HG03060 (cell line): ENCODE data around the gene GGNBP2.
"Not testable (repeated sequence)": the region's sequence is repeated elsewhere in the genome, so short reads cannot be mapped to it uniquely, and the experiment has no call there.

Experiments
- ATAC-seq: cut with Tn5 transposase; IDR thresholded peaks from one replicate; pipeline ENCODE4 v1.9.1; 2021; ENCODE audit warnings: low read depth, moderate number of reproducible peaks; ENCODE audit not compliant: unreplicated experiment

The GGNBP2 gene

DNA sequence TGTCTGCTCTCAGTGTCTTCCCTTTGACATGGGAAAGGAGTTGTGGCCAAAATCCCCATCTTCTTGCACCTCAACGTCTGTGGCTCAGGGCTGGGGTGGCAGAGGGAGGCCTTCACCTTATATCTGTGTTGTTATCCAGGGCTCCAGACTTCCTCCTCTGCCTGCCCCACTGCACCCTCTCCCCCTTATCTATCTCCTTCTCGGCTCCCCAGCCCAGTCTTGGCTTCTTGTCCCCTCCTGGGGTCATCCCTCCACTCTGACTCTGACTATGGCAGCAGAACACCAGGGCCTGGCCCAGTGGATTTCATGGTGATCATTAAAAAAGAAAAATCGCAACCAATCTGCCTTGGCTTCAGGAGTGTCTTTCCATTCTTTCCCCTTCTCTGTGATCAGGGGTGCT lies 55.7 kb downstream of the GGNBP2 start:
- ATAC-seq, result no peak

DNA sequence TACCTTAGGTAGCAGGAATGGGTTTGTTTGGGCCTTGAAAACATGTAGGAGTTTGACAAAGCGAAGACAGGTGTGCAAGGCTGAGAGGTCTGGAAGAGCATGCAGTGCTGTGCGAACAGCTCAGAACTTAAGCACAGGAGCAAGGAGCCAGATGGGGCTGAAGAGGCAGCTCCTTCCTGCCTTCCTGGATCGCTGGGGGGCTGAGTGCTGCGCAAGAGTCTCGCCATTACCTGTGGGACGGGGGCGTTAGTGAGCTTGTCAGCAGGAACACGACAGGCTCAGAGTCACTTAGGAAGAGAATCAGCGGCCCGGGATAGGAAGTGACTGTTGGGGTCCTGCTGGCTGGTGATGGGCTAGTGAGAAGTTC lies 56.2 kb downstream of the GGNBP2 start:
- no peak for ATAC-seq

DNA sequence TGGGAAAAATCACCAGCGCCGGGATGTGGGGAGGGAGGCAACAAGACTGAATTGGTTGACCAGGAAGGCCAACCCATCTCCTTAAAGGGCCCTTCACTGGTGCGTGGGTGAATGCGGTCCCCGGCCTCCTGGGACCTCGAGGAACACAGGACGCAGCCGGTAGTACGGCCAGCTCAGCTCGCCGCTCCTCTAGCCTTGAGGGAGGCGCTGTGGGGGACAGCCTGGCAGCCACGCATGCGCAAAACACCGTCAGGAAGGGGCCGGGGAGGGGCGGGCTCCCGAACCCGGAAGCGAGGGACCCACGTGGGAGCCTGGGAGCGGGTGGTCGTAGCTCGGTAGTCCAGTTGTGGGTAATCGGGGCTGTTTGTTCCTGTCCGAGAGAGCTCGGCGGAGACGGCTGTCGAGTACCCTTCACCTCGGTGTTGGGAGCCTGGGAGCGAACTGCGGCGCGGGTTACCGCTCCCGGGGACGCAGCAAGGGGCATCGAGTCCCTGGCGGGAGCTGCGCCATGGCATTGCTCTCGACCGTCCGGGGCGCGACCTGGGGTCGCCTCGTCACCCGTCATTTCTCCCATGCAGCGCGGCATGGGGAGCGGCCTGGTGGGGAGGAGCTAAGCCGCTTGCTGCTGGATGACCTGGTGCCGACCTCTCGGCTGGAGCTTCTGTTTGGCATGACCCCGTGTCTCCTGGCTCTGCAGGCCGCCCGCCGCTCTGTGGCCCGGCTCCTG lies 56.7 kb downstream of the GGNBP2 start, which contains the start of gene MRM1:
TSS of gene MRM1 (plus strand) at position 281 of the 727 bp plus-strand sequence. CDS start at position 509, 228 bp downstream.
- peak; percentile 67 for ATAC-seq

- ATAC-seq, result no peak
Observed at GRCh38 chr17:36602030-36602748, 57.5 kb downstream of the GGNBP2 start.

DNA sequence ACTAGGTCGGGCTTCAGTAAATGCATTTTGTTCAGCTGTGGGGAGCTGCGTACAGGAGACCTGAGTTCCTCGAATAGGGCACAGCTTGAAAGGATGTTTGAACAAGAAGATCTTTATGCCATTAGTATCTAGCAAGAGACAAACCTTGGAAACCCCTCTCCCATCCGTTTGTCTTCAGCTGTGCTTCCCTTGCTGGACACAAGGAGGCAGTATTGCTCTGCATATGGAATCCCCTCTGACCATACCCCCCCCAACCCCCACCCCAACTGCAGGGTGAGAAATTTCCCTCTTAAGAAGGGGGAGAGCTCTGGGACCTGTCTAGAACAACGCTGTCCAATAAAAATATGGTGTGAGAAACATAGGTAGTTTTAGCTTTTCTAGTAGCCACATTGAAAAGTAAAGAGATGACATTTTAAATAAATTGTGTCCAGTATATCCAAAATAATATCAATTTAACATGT lies 58.2 kb downstream of the GGNBP2 start:
- ATAC-seq, result no peak

DNA sequence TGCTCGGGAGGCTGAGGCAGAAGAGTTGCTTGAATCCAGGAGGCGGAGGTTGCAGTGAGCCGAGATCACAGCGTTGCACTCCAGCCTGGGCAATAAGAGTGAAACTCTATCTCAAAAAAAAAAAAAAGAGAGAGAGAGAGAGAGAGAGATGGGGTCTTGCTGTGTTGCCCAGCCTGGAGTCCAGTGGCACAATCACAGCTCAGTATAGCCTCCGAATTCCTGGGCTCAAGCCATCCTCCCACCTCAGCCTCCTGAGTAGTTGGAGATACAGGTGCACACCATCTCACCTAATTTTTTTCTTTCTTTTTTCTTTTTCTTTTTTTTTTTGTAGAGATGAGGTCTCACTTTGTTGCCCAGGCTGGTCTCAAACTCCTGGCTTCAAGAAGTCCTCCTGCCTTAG lies 60.3 kb downstream of the GGNBP2 start:
- not testable (repeated sequence) for ATAC-seq

GRCh38 chr17:36608280-36608679 lies 63.6 kb downstream of the GGNBP2 start:
- no peak for ATAC-seq

- ATAC-seq, result no peak
Observed at GRCh38 chr17:36608794-36609497, 64.2 kb downstream of the GGNBP2 start.

DNA sequence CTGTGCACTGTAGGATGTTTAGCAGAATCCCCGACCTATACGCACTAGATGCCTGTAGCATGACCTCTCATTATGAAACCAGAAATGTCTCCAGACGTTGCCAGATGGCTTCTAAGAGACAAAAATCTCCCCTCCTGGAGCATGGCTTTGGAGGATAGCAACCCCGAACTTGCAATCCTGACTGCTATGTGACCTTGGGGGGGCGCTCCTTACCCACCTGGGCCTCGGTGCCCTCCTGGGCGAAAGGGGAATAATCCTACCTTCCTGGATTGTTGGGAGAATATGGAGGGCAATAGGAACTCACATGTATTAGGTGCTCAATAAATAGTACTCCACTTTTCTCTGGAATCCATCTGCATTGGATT lies 64.8 kb downstream of the GGNBP2 start:
- ATAC-seq, result no peak

- no peak for ATAC-seq
Observed at GRCh38 chr17:36610474-36610873, 65.8 kb downstream of the GGNBP2 start.

DNA sequence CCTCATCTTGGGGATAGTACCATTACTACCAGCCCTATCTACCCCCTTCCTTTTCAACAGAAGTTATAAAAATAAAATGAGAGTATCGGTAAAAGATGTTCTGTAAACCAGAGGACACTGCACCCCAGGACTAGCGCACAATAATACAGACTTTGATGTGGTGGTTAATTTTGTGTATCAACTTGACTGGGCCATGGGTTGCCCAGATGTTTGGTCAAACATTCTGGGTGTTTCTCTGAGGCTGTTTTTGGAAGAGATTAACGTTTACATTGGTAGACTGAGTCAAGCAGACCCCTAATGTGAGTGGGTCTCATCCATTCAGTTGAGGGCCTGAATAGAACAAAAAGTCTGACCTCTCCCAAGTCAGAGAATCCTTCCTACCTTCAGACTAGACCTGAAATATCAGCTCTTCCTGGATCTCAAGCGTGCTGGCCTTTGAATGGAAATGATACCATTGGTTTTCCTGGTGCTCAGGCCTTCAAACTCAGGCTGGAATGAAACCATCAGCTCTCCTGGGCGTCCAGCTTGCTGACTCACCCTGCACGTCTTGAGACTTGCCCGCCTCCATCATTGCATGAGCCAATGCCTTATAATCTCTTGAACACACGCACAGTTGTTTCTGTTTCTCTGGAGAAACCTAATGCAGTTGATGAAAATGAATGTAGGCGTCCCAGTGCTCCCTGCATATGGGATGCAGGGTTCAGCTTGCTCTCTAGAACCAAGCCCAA lies 66.8 kb downstream of the GGNBP2 start:
- ATAC-seq, result no peak

DNA sequence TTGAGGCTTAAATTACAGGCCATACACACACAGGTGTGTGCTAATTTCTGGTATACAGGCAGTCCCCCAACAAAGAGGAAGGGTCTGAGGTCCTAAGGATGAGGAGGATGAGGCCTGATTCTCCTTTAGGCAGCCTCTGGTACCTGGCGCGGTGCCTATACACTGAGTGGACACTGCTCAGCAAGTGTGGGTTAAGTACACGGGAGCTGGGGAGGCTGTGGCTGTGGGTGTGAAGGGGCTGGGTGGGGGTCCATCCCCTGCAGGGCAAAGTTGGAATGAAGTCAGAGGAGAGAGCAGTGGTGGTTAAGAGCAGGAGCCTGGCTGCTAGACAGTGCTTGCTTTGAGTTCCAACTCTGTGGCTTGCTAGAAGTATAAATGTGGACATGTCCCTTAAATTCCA lies 67.6 kb downstream of the GGNBP2 start:
- ATAC-seq, result no peak

DNA sequence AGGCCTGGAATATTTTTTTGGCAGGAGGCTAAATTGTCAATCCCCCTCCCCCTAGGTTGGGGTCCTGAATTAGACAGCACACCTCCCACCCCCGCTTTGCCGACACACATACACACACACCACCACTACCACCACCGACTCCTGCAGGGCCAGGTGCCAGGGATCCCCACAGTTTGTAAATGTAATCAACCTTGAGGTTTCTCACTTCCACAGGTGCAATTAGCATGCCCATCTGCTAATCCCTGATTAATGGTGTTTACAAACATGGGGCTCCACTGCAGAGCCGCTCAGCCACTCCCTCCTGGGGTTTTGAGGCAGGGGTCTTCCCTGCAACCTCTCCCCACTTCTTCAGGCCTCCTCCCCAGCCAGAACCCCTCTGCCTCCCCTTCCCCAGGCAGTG lies 68.4 kb downstream of the GGNBP2 start:
- no peak for ATAC-seq

DNA sequence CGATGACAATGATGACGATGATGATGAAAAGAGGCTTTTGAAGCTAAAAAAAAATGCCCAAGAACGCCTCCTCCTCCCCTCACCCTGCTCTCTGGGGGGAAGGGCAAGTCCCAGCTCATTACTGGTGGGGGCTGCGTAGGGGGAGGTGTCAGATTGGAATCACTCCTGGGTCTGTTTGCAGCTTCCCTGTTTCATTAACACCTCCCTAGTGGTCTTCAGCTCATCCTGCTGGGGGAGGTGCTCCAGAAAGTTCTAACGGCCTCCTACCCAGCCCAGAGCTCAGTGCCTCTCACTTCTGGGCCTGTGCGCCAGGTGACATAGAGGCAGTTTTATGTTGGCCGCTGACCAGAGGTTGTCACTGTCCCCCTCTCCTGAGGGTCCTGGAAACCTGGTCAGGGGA lies 69.4 kb downstream of the GGNBP2 start:
- no peak for ATAC-seq

DNA sequence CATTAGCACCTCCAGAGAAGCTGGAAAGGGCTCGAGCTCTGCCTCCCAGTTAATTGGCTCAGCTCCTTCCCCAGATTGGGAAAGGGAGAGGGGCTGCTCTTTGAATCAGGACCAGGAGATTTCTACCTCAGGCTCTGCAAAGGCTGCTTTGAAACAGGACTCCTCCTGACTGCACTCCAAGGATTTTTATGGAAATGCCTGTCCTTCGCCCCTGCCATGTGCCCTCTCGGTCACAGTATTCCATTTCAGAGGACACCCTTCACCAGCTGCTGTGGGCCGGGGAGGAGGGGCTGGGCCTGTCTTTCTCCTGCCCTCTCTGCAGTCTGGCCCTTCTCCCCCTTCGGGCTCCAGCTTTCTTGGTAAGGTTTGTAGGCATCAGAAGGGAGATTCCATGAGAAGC lies 70.2 kb downstream of the GGNBP2 start:
- ATAC-seq, result no peak

DNA sequence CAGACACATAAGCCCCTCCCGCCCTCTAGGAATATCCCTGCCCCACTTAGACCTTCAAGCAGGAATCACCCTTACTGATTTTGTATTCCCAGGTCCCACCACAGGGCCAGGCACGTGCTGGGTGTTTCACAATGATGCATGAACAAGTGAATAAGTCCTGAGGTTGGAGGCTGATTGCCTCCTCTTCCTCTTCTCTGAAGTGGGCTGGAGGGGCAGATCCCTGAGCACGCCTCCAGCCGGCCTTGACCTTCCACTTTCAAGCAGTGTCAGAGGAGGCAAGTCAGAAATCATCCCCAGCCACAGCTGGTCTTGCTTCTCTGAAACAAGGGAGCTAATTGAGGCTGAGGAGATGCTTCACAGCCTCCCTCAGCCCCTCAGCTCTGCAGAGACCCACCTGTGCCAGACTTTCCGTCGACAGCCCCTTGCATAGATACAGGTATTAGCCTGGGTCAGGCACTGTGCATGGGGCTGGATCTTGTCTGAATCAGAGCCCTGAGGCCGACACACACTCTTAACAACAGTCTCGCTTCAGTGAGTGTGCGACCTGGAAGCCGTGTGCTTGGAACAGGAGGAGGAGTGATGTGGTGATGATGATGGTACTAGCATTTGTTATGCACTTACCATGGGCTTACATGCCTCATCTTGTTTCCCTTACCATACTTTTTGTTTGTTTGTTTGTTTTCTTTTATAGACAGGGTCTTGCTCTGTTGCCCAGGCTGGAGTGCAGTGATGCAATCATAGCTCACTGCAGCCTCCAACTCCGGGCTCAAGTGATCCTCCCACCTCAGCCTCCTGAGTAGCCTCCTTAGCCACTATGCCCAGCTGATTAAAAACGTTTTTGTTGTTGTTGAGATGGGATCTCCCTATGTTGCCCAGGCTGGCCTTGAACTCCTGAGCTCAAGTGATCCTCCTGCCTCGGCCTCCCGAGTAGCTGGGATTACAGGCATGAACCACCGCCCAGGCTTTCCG lies 71.6 kb downstream of the GGNBP2 start:
- no peak for ATAC-seq

DNA sequence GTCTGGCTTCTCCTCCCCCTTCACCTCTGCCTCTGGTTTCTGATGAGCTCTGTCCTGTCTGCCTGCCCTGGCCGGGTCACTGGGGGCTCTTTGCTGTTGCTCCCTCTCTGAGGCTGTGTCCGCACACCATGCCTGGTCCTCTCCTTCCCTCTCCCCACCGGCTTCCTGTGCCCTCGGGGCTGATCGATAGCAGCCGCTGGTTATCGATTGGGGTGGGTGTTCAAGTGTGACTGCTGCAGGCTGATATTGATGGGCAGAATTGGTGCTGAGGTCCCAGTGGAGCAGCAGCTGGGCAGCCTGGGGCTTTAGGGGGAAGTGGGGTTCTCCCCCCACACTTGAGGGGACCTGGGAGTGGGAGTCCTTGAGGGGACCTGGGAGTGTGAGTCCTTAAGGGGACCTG lies 73.1 kb downstream of the GGNBP2 start:
- no peak for ATAC-seq

GRCh38 chr17:36623281-36623680 lies 78.6 kb downstream of the GGNBP2 start:
- no peak for ATAC-seq

DNA sequence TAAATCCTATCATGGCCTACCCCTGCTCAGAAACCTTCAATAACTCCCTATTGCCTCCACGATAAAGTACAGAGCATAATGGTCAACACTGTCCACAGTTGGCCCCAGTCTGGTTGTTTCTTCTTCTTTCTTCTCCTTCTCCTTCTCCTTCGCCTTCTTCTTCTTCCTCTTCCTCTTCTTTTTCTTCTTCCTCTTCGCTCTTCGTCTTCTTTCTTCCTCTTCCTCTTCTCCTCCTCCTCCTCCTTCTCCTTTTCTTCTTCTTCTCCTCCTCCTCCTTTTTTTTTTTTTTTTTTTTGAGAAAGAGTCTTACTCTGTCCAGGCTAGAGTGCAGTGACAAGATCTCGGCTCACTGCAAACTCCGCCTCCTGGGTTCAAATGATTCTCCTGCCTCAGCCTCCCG lies 80.5 kb downstream of the GGNBP2 start:
- ATAC-seq, result no peak

GRCh38 chr17:36627101-36627500 lies 82.4 kb downstream of the GGNBP2 start:
- ATAC-seq, result no peak
